ENCODE data around the gene RBMY1J.
"Not testable (repeated sequence)": the region's sequence is repeated elsewhere in the genome, so short reads cannot be mapped to it uniquely, and the experiment has no call there.

The RBMY1J gene

GRCh38 chrY:22403110-22403509 lies at the start of gene RBMY1J:
RBMY1J (plus strand) TSS chrY:22403410; CDS start chrY:22405448, 2,038 bp downstream.
- DNase-seq: not testable (repeated sequence)

GRCh38 chrY:22367416-22367815 lies 35.8 kb upstream of the RBMY1J start:
- no peak for DNase-seq

GRCh38 chrY:22370623-22371022 lies 32.6 kb upstream of the RBMY1J start:
- DNase-seq: no peak

- no peak for DNase-seq
Observed at GRCh38 chrY:22373494-22373893, 29.7 kb upstream of the RBMY1J start.

GRCh38 chrY:22444718-22445396 lies 41.6 kb downstream of the RBMY1J start:
- not testable (repeated sequence) for DNase-seq

- not testable (repeated sequence) for DNase-seq
Observed at GRCh38 chrY:22455522-22455921, 52.3 kb downstream of the RBMY1J start.

GRCh38 chrY:22461962-22462361 lies 58.8 kb downstream of the RBMY1J start:
- DNase-seq: not testable (repeated sequence)
